AG10803 (cell line): ENCODE measurements around the gene C3orf62.

Source experiments
- DNase-seq: peaks from one replicate; pipeline ENCODE4 v3.0.0; 2010; ENCODE audit warnings: low read depth
- H3K4me3 ChIP-seq: 2 replicates; pipeline ENCODE4 v1.5.1; 2011; ENCODE audit warnings: mild to moderate bottlenecking, low read length, control low read depth
- CTCF ChIP-seq: conservative IDR thresholded peaks from 2 replicates; pipeline ENCODE4 v1.5.1; 2011; ENCODE audit warnings: mild to moderate bottlenecking, low read length, control low read depth, inconsistent platforms

Gene C3orf62

GRCh38 chr3:49283997-49284396, 7.0 kb upstream of the C3orf62 start:
- no peak overlapping the region for H3K4me3 ChIP-seq
- no peak for TF ChIP-seq CTCF
- no peak for DNase-seq

GRCh38 chr3:49279376-49279775, 2.3 kb upstream of the C3orf62 start:
- TF ChIP-seq CTCF: no peak
- no peak overlapping the region for H3K4me3 ChIP-seq
- peak; percentile 66 for DNase-seq

GRCh38 chr3:49278548-49278947, 1.5 kb upstream of the C3orf62 start:
- DNase-seq: no peak
- no peak overlapping the region for H3K4me3 ChIP-seq
- TF ChIP-seq CTCF: no peak

- DNase-seq: peak; percentile 22
- TF ChIP-seq CTCF: no peak
- H3K4me3 ChIP-seq: peak overlapping the region; percentile 63
These were observed 347 bp upstream of the C3orf62 start for GRCh38 chr3:49277383-49277775.

- no peak overlapping the region for H3K4me3 ChIP-seq
- no peak for TF ChIP-seq CTCF
- DNase-seq: no peak
These were observed 3.1 kb downstream of the C3orf62 start for GRCh38 chr3:49273825-49274532.

- TF ChIP-seq CTCF: no peak
- no peak overlapping the region for H3K4me3 ChIP-seq
- no peak for DNase-seq
These were observed 6.0 kb downstream of the C3orf62 start for GRCh38 chr3:49271047-49271446.

GRCh38 chr3:49270156-49270500, 6.9 kb downstream of the C3orf62 start:
- no peak for TF ChIP-seq CTCF
- no peak for DNase-seq
- H3K4me3 ChIP-seq: no peak overlapping the region
